IMR-90 (cell line): Measurements from ENCODE around the gene TPX2.

Experiments used
- CEBPB ChIP-seq: IDR thresholded peaks from 2 replicates; pipeline ENCODE4 v1.6.1; 2012; ENCODE audit warnings: low read depth, low read length, improper control_type of control experiment
- CTCF ChIP-seq: conservative IDR thresholded peaks from 2 replicates; pipeline ENCODE4 v1.5.1; 2012; ENCODE audit warnings: mild to moderate bottlenecking, low read depth, low read length, improper control_type of control experiment
- POLR2A ChIP-seq: IDR thresholded peaks from 2 replicates; pipeline ENCODE4 v1.6.1; 2012; ENCODE audit warnings: mild to moderate bottlenecking, low read depth, low read length
- RFX5 ChIP-seq: IDR thresholded peaks from 2 replicates; pipeline ENCODE4 v1.8.0; 2012; ENCODE audit warnings: low read depth, mild to moderate bottlenecking, low read length, moderate library complexity

GRCh38 chr20:31833130-31833930 is 94.2 kb downstream of the TPX2 start:
- TF ChIP-seq CTCF: peak; percentile 64
- no peak for TF ChIP-seq RFX5
- TF ChIP-seq POLR2A: no peak
- no peak for TF ChIP-seq CEBPB
